ENCODE measurements around the gene GRIP1. TPM values are rescaled to one million over a fixed set of nuclear protein-coding genes. Genes with fewer than 3 reads are reported as not detected.

Gene GRIP1
- total RNA-seq, 2 experiments from 2014 or later, result 0.53 to 2.4 TPM

DNA sequence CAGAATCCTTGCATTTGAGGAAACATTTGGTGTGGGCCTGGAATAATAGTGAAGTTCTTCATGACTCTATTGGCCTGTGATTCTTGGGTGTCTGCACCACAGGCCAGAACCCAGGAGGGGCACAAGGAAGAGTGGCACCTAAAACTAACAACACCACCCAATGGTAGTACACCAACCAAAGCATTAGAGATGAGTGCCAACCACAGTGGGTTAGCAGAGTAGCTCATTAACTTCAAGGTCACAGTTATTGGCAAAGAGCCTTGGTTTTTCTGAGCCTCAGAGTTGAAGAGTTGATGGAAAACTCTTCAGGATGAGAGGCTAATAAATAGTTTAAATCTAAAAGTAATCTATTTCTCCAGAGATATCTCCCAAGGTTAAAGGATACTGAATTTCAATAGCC lies 319.6 kb downstream of the GRIP1 start:
- DNase-seq, result no peak
- Mint-ChIP-seq H3K36me3 (ENCODE audit: low read depth) (peaks cover 4% of the 10 kb centered on the region), H3K9me3 (ENCODE audit: low read depth) (no peaks in the 10 kb centered on the region), H3K4me3 (no peak overlapping the region), H3K27me3 (no peaks in the 10 kb centered on the region), H3K27ac (no peak overlapping the region), H3K4me1 (no peaks in the 10 kb centered on the region)
- ChIA-PET CTCF (interaction anchor here (1.3 kb wide), 1 partner anchor 10 kb away, joined by 3 read pairs; no protein-coding TSS in a partner anchor), POLR2A (no interaction called here)
- intact Hi-C loops (cut with DNase I, micrococcal nuclease), result no loop called here
- no peak for ATAC-seq

DNA sequence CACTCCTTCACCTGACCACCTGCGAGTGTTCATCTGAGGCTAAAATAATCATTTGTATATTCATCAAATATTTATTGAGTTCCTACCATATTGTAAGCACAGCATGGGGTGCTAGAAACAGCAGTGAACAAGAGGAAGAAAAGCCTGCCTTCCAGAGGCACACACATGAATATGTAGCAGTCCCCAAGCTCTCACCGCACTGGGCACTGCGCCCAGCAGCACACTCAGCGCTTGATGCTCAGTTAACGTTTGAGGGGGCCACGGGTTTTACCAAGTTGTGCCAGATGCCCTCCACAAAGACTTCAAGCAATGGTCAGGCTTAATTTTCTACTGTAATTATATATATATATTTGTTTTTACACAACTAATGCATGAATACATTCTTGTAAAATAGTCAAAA lies 324.6 kb downstream of the GRIP1 start:
- H3K9me3 Mint-ChIP-seq (ENCODE audit: low read depth), result no peaks in the 10 kb centered on the region
- peaks cover 6% of the 10 kb centered on the region for H3K36me3 Mint-ChIP-seq (ENCODE audit: low read depth)
- no peak overlapping the region for H3K27ac Mint-ChIP-seq
- POLR2A ChIA-PET, result no interaction called here
- DNase-seq (no peak), ATAC-seq (no peak)
- CTCF ChIA-PET, result interaction anchor here (1.4 kb wide), 1 partner anchor 12 kb away, joined by 3 read pairs; no protein-coding TSS in a partner anchor
- intact Hi-C loops (cut with DNase I, micrococcal nuclease), result no loop called here
- no peaks in the 10 kb centered on the region for H3K4me1 Mint-ChIP-seq
- H3K4me3 Mint-ChIP-seq, result no peak overlapping the region
- H3K27me3 Mint-ChIP-seq, result no peaks in the 10 kb centered on the region

DNA sequence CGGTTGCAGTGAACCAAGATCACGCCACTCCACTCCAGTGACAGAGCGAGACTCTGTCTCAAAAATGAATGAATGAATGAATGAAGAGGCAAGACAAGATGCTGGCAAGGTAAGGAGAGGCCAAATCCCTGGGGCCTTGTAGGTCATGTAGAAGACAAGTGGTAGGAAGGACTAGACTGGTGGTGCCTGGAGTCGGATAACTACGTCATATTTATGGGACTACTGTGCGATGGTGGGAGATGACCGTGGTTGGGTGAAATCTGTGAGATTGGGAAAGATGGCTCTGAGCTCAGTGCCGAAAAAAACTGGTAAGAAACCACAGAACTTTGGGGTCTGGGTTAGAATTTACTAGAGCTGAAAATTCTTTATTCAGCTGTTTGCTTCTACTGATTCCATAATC lies 326.0 kb downstream of the GRIP1 start:
- POLR2A ChIA-PET, result no interaction called here
- CTCF ChIA-PET, result interaction anchor here (0.7 to 1.5 kb wide), 5 partner anchors 20 to 598 kb away, joined by 3 to 4 read pairs (median 3); no protein-coding TSS in a partner anchor
- intact Hi-C loops (cut with DNase I, micrococcal nuclease), result no loop called here
- Mint-ChIP-seq H3K4me3 (no peak overlapping the region), H3K27me3 (no peaks in the 10 kb centered on the region), H3K36me3 (ENCODE audit: low read depth) (peaks cover 8% of the 10 kb centered on the region), H3K9me3 (ENCODE audit: low read depth) (no peaks in the 10 kb centered on the region), H3K4me1 (no peaks in the 10 kb centered on the region), H3K27ac (no peak overlapping the region)
- DNase-seq (no peak), ATAC-seq (no peak)

DNA sequence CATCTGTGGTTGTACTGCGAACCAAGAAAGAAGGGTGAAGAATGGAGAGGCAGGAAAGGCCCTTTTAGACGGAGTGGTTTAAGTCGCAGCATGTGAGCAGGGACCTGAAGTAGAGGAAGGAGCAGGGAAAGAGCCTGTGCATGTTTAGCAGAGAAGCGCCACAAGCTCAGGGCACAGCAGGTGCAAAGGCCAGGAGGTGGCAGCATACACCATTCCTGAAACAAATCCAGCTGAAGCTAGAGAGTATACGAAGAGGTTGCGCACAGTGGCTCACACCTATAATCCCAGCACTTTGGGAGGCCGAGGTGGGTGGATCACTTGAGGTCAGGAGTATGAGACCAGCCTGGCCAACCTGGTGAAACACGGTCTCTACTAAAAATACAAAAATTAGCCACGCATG lies 326.7 kb downstream of the GRIP1 start:
- ATAC-seq (no peak), DNase-seq (peak; percentile 35)
- Mint-ChIP-seq H3K27me3 (no peaks in the 10 kb centered on the region), H3K4me3 (no peak overlapping the region), H3K27ac (no peak overlapping the region), H3K9me3 (ENCODE audit: low read depth) (no peaks in the 10 kb centered on the region), H3K36me3 (ENCODE audit: low read depth) (peaks cover 11% of the 10 kb centered on the region), H3K4me1 (no peaks in the 10 kb centered on the region)
- POLR2A ChIA-PET, result no interaction called here
- CTCF ChIA-PET, result interaction anchor here (0.7 to 1.5 kb wide), 2 partner anchors 9 to 39 kb away, joined by 3 read pairs; no protein-coding TSS in a partner anchor
- intact Hi-C loops (cut with DNase I, micrococcal nuclease), result no loop called here

DNA sequence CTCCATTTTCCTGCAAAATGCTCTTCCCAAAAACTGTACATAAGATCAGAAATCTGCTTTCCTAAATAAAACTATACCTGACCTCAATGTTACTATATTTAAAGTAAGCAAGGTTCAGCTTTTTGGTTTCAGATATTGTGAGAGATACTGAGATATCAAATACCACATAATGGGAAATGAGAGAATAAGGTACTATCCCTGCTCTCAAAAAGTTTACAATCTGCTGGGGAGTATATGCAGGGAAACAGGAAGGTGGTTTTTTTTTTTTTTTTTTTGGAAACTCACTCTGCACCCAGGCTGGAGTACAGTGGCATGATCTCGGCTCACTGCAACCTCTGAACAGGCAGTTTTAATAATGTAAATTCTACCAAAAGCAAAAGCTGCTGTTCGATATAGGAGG lies 327.6 kb downstream of the GRIP1 start:
- Mint-ChIP-seq H3K27me3 (no peaks in the 10 kb centered on the region), H3K4me1 (peaks cover 8% of the 10 kb centered on the region), H3K9me3 (ENCODE audit: low read depth) (no peaks in the 10 kb centered on the region), H3K4me3 (no peak overlapping the region), H3K36me3 (ENCODE audit: low read depth) (peaks cover 19% of the 10 kb centered on the region), H3K27ac (no peak overlapping the region)
- ChIA-PET POLR2A (interaction anchor here (0.6 kb wide), 1 partner anchor 1390 kb away, joined by 3 read pairs; no protein-coding TSS in a partner anchor), CTCF (no interaction called here)
- ATAC-seq, result no peak
- intact Hi-C loops (cut with DNase I, micrococcal nuclease), result no loop called here
- no peak for DNase-seq

DNA sequence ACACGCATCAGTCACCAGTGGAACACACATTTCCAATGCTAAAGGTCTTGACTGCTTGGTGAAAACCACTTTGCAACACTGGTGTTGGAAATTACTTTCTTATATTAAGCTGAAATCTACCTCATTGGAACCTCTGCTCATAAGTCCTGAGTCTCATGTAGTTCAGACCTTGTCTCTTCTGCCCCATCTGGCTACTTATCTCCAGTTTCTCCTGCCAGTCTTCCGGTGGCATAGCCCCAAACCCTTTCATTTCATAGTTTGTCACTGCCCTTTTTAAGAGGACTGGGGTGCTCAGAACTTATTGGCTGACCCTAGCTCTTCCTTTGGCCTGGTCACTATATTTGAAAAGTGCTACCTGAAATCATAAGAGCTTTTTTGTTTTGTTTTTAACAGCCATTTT lies 332.9 kb downstream of the GRIP1 start:
- no peak for DNase-seq
- POLR2A ChIA-PET, result interaction anchor here (0.7 kb wide), 1 partner anchor 923 kb away, joined by 3 read pairs; the partner anchor contains the start of gene CAND1
- peaks cover 34% of the 10 kb centered on the region for H3K4me1 Mint-ChIP-seq
- ATAC-seq, result no peak
- H3K4me3 Mint-ChIP-seq, result no peak overlapping the region
- CTCF ChIA-PET, result interaction anchor here (1.2 to 2.0 kb wide), 3 partner anchors 33 to 63 kb away, joined by 3 to 8 read pairs (median 3); no protein-coding TSS in a partner anchor
- H3K27ac Mint-ChIP-seq, result peak overlapping the region; percentile 44
- intact Hi-C loops (cut with DNase I, micrococcal nuclease), result loop anchor here in 1 of 2 experiments (10.0 kb wide), 1 partner anchor 71 kb away; no protein-coding TSS in a partner anchor
- peaks cover 9% of the 10 kb centered on the region for H3K9me3 Mint-ChIP-seq (ENCODE audit: low read depth)
- peaks cover 60% of the 10 kb centered on the region for H3K36me3 Mint-ChIP-seq (ENCODE audit: low read depth)
- H3K27me3 Mint-ChIP-seq, result no peaks in the 10 kb centered on the region

DNA sequence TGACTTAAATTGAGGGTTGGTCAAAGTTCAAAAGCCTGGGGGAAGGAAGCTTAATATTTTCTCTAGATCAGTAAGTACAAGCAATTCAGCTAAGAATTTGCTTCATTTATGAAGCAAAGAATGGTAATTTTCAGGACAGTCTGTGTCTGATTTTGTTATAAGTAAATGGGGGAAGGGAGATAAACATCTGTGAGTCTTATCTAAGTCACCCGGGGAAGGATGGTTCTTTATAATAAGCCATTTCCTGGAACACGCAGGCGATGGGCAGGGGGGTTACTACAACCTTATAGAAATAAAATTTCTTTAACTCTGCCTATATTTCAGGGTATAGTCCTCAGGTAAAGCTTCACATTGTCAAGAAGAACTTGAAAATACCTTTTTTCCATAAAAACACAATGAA lies 333.7 kb downstream of the GRIP1 start:
- Mint-ChIP-seq H3K9me3 (ENCODE audit: low read depth) (peaks cover 9% of the 10 kb centered on the region), H3K4me1 (peaks cover 34% of the 10 kb centered on the region), H3K27ac (peak overlapping the region; percentile 80), H3K27me3 (no peaks in the 10 kb centered on the region), H3K36me3 (ENCODE audit: low read depth) (peaks cover 67% of the 10 kb centered on the region), H3K4me3 (no peak overlapping the region)
- no peak for ATAC-seq
- ChIA-PET POLR2A (no interaction called here), CTCF (interaction anchor here (0.8 to 2.0 kb wide), 4 partner anchors 32 to 67 kb away, joined by 3 to 8 read pairs (median 3); no protein-coding TSS in a partner anchor)
- no peak for DNase-seq
- intact Hi-C loops (cut with DNase I, micrococcal nuclease), result loop anchor here in 1 of 2 experiments (10.0 kb wide), 1 partner anchor 70 kb away; no protein-coding TSS in a partner anchor

DNA sequence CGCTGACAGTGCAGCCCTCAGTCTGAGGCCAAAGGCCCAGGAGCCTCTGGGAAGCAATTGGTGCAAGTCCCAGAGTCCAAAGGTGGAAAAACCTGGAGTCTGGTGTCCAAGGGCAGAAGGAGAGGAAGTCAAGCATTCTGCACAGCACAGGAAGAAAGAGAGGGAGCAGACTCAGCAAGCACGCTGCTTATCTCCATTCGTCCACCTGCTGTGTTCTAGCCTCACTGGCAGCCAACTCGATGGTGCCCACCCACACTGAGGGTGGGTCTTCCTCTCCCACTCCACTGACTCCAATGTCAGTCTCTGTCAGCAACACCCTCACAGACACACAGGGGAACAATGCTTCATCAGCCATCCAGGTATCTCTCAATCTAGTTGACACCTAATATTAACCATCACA lies 337.8 kb downstream of the GRIP1 start:
- Mint-ChIP-seq H3K27ac (no peak overlapping the region), H3K27me3 (no peaks in the 10 kb centered on the region), H3K36me3 (ENCODE audit: low read depth) (peaks cover 64% of the 10 kb centered on the region), H3K4me1 (peaks cover 24% of the 10 kb centered on the region), H3K9me3 (ENCODE audit: low read depth) (peaks cover 16% of the 10 kb centered on the region), H3K4me3 (no peak overlapping the region)
- intact Hi-C loops (cut with DNase I, micrococcal nuclease), result loop anchor here in 1 of 2 experiments (10.0 kb wide), 1 partner anchor 66 kb away; no protein-coding TSS in a partner anchor
- ATAC-seq (no peak), DNase-seq (no peak)
- ChIA-PET POLR2A (no interaction called here), CTCF (no interaction called here)

DNA sequence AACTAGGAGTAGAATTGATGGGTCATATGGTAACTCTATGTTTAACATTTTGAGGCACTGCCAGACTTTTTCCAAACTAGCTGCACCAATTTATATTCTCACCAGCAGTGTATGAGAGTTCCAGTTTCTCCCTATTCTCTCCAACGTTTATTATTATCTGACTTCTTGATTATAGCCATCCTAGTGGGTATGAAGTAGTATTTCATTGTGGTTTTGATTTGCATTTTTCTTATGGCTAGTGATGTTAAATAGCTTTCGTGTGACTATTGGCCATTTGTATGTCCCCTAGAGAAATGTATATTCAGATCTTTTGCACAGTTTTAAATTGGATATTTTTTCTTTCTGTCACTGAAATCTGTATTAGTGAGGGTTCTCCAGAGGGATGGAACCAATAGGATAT lies 338.7 kb downstream of the GRIP1 start:
- CTCF ChIA-PET, result no interaction called here
- Mint-ChIP-seq H3K27me3 (no peaks in the 10 kb centered on the region), H3K4me3 (no peak overlapping the region), H3K9me3 (ENCODE audit: low read depth) (peaks cover 16% of the 10 kb centered on the region), H3K36me3 (ENCODE audit: low read depth) (peaks cover 59% of the 10 kb centered on the region), H3K4me1 (peaks cover 17% of the 10 kb centered on the region), H3K27ac (no peak overlapping the region)
- ATAC-seq (no peak), DNase-seq (no peak)
- POLR2A ChIA-PET, result no interaction called here
- intact Hi-C loops (cut with DNase I, micrococcal nuclease), result loop anchor here in 1 of 2 experiments (10.0 kb wide), 1 partner anchor 65 kb away; no protein-coding TSS in a partner anchor

DNA sequence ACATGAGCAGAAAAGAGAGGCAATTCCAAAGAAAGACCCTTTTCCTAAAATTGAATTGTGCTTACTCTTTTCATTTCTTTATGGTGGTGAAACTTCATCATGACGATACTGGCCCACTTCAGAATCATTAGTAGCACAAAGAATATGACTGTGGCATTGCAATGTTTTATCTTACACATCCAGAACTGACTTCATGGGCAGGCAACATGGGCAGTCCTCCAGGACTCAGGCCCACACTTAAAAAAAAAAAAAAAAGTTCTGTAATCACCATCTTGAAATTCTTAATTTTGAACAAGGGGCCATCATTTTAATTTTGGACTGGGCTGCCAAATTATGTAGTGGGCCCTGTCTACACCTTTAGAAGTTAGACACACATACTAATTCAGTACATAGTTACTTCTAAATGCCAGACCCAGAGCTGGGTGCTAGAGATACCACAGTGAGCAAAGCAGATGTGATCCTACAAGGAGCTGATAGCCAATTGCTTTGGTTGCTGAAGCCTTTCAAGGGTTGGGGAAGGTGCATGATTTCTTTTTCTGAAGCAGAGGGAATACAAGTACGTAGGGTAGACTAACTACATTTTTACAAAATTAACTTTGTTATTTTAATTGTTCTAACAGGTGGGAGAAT lies 341.4 kb downstream of the GRIP1 start:
- no peak overlapping the region for H3K27ac Mint-ChIP-seq
- peaks cover 52% of the 10 kb centered on the region for H3K36me3 Mint-ChIP-seq (ENCODE audit: low read depth)
- no peaks in the 10 kb centered on the region for H3K27me3 Mint-ChIP-seq
- H3K4me1 Mint-ChIP-seq, result peaks cover 2% of the 10 kb centered on the region
- DNase-seq (no peak), ATAC-seq (no peak)
- H3K9me3 Mint-ChIP-seq (ENCODE audit: low read depth), result peaks cover 11% of the 10 kb centered on the region
- intact Hi-C loops (cut with DNase I, micrococcal nuclease), result no loop called here
- ChIA-PET POLR2A (no interaction called here), CTCF (no interaction called here)
- no peak overlapping the region for H3K4me3 Mint-ChIP-seq

DNA sequence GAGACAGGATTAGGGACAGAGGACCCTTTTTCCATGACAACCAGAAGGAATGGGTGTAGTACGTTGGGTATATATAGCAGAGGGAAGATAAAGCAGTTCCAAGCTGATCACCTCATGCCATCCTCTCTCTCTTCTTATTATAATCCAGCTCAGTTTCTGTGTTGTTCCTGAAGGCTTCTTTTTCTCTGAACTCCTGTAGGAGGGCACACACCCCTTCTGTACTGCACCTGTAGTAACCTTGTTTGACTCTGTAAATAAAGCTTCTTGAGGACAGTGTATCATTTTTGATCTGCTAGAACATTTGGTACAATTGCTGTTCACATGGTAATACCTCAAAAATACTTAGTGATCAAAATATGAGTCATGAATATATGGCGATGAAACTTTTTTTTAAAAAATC lies 343.1 kb downstream of the GRIP1 start:
- H3K27ac Mint-ChIP-seq, result no peak overlapping the region
- no peaks in the 10 kb centered on the region for H3K27me3 Mint-ChIP-seq
- peaks cover 7% of the 10 kb centered on the region for H3K9me3 Mint-ChIP-seq (ENCODE audit: low read depth)
- H3K4me3 Mint-ChIP-seq, result no peak overlapping the region
- ChIA-PET CTCF (no interaction called here), POLR2A (no interaction called here)
- H3K36me3 Mint-ChIP-seq (ENCODE audit: low read depth), result peaks cover 54% of the 10 kb centered on the region
- ATAC-seq (no peak), DNase-seq (no peak)
- H3K4me1 Mint-ChIP-seq, result peaks cover 18% of the 10 kb centered on the region
- intact Hi-C loops (cut with DNase I, micrococcal nuclease), result no loop called here

DNA sequence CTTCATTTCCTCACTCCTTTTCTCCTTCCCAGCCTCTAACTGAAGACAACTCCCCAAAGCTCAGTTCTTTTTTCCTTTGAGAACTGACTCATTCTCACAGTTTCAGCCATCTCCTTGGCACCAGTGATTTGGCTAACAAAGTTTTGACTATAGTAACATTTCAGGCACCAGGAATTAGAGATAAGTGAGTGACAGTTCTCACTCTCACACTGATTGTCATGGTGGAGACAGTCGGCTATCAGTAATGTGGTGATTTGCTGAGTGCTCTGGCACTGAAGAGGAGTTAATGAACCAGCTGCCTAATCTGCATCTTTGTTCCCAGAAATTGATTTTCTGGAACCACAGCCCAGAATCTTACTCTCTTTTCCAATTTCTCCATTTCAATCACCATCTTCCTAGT lies 347.1 kb downstream of the GRIP1 start:
- Mint-ChIP-seq H3K27me3 (no peaks in the 10 kb centered on the region), H3K36me3 (ENCODE audit: low read depth) (peaks cover 46% of the 10 kb centered on the region), H3K9me3 (ENCODE audit: low read depth) (no peaks in the 10 kb centered on the region), H3K4me1 (peaks cover 24% of the 10 kb centered on the region), H3K4me3 (no peak overlapping the region), H3K27ac (no peak overlapping the region)
- intact Hi-C loops (cut with DNase I, micrococcal nuclease), result no loop called here
- DNase-seq (no peak), ATAC-seq (peak; percentile 51)
- ChIA-PET POLR2A (no interaction called here), CTCF (interaction anchor here (1.2 kb wide), 1 partner anchor 11 kb away, joined by 3 read pairs; no protein-coding TSS in a partner anchor)
